GM12873 (cell line): ENCODE results near the gene C16orf96.

Experiments used
- TF ChIP-seq, protein P1 (sequence below): IDR thresholded peaks from 2 replicates; pipeline ENCODE4 v1.5.1; 2012; ENCODE audit warnings: low read depth, mild to moderate bottlenecking, moderate library complexity, low read length, control low read depth; ENCODE audit not compliant: insufficient read depth; ENCODE audit errors: missing control alignments

C16orf96 gene

DNA sequence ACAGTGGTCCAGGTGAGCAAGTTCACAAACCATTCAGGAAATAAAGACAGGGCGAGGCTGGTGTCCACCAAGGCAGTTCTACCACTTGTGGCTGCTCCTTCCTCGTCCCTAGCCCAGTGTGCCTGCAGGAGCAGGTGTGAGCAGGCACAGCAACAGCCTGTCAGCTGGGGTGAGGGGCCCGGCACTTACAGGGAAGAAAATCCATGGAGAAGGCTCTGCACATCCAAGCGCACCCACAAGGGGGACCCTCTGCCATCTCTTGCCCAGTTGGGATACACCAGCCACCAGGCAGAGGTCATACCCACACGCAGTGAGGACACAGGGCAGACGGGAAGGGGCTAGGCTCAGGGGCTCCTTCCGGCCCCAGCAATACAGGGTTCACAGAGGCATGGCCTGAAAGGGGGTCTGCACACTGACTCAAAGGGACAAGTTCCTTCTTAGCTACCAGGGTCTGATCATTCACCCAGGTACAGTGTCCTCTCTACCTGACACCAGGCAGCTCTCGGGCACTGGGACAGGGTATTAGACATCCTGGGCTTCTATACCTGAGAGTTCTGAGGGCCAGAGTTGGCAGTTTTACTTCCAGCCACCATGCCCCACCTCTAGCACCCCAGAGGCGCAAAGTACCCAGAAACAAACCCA, 44.6 kb upstream of the C16orf96 start:
- TF ChIP-seq, protein P1, sequence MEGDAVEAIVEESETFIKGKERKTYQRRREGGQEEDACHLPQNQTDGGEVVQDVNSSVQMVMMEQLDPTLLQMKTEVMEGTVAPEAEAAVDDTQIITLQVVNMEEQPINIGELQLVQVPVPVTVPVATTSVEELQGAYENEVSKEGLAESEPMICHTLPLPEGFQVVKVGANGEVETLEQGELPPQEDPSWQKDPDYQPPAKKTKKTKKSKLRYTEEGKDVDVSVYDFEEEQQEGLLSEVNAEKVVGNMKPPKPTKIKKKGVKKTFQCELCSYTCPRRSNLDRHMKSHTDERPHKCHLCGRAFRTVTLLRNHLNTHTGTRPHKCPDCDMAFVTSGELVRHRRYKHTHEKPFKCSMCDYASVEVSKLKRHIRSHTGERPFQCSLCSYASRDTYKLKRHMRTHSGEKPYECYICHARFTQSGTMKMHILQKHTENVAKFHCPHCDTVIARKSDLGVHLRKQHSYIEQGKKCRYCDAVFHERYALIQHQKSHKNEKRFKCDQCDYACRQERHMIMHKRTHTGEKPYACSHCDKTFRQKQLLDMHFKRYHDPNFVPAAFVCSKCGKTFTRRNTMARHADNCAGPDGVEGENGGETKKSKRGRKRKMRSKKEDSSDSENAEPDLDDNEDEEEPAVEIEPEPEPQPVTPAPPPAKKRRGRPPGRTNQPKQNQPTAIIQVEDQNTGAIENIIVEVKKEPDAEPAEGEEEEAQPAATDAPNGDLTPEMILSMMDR: peak; percentile 53

DNA sequence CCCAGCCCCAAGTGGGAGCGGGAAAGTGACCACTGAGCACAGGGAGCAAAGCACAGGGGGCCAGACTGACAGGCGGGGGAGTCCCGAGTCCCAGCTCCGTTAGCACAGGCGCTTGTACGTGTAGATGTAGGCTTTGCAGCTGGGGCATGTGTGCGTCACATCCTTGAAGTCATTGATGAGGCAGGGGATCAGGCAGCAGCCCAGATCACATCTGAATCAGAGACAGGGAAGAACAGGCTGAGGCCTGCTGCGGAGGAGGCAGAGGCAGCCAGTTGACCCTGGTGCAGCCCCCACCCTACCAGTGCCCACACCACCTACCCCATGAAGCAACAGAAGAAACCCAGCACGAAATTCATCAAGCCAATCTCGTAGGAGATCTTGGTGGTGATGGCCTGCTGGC, 43.7 kb upstream of the C16orf96 start:
- TF ChIP-seq, protein P1: no peak

DNA sequence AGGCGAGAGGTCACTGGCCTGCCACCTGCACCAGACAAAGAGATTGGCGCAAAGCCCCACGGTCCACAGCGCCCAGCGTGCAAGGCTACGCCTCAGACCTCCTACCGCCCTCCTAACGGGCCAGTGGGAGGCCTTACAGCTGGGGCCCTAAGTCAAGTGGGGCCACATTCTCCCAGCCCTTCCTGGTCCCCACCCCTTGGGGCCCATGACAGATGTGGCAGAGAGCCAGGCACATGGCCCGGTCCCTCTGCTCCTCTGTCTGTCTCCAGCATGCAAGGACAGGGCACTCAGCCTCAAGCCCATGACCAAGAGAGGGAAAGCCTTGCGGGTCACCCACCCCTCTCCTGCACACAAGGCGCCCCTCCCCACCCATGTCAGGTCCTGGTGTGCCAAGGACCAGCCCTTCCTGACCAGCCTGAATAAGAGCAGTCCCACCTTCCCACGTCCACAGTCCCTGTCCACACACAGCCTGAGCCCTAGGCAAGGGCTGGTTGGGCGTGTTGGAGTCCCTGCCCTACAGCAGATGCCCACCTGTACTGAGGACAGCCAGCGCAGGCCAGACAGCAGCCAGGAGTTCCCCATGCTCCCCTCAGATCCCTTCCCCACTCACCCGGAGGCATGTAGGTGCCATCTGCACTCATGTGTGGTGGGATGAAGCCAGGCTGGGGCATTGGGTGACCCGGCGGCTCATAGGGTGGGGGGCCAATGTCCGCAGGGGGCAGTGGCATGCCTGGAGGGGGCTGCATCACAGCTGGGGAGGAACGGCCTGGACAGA, 42.9 kb upstream of the C16orf96 start:
- TF ChIP-seq, protein P1: no peak

DNA sequence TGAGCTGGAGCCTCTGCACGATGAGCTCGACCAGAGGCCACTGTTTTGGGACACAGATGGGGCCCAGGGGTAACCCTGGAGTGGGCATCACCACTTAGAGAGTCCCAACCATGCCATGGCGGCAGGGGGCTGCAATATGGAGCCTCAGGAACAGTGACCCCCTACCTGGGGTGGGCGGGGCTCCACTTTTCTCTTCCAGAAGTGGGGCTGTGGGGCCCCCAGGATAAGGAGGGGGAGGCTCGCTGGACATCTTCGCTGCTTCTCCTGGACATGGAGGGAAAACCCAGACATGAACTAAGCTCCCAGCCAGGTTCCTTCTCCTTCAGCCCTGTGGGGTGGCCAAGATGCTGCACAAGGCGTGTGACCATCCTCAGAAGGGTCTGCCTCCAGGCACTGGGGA, 42.3 kb upstream of the C16orf96 start:
- TF ChIP-seq, protein P1: no peak

DNA sequence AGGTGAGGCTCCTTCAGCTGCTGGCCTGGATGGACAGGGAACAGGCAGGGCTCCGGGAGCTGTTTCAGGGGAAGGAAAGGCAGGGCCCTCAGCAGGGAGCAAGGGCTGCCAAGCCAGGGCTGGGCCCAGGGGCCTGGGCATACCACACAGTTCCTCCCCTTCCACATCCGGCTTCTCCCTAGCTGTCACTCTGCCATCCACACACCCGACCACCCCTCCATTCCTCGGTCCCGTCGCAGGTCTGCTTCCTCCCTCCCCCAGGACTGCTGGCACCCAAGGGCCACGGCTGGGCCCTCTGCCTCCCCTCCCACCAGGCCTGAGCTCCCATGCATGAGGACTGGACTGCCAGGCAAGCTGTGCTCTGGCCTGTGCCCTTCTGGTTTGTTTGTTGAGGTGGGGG, 41.5 kb upstream of the C16orf96 start:
- TF ChIP-seq, protein P1: no peak

DNA sequence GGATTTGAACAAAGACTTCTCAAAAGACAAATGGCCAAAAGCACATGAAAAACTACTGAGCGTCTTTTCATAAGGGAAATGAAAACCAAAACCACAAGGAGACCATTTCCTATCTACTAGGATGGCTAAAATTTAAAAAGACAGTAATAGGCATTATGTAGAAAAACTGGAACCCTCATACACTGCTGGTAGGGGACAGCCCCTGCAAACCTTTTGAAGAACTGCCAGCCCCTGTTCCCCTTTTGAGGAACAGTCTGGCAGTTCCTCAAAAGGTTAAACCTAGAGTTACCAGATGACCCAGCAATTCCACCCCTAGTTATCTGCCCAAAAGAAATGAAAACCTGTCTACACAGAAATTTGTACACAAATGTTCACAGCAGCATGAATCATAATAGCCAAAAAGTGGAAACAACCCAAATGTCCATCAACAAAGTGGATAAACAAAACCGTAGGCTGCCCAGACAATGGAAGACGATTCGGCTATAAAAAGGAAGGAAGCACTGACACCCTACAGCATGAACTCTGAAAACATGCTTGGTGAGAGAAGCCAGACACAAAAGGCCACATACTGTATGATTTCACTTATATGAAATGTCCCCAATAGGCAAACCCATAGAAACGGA, 40.4 kb upstream of the C16orf96 start:
- TF ChIP-seq, protein P1: no peak
